ENCODE measurements around the gene B4GALNT1. TPM values are rescaled to one million over a fixed set of nuclear protein-coding genes. Genes with fewer than 3 reads are reported as not detected.

B4GALNT1 gene
- total RNA-seq, 1 donor from 2014 or later = 18.6 TPM

GRCh38 chr12:57611827-57612710, 20.9 kb downstream of the B4GALNT1 start:
- DNase-seq (ENCODE audit: low read depth, low spot score) = no peak
- H3K36me3 Mint-ChIP-seq (ENCODE audit: low read depth) = peaks cover 14% of the 10 kb centered on the region
- H3K4me3 Mint-ChIP-seq = peak overlapping the region; percentile 94
- peak overlapping the region; percentile 27 for H3K27ac Mint-ChIP-seq (ENCODE audit: unreplicated experiment)
- no peaks in the 10 kb centered on the region for H3K9me3 Mint-ChIP-seq
- H3K27me3 Mint-ChIP-seq (ENCODE audit: low read depth) = peaks cover 6% of the 10 kb centered on the region
- TF ChIP-seq CTCF (conservative IDR thresholded peaks at IDR 0.05) = no peak
- H3K4me1 Mint-ChIP-seq = peaks cover 29% of the 10 kb centered on the region

DNA sequence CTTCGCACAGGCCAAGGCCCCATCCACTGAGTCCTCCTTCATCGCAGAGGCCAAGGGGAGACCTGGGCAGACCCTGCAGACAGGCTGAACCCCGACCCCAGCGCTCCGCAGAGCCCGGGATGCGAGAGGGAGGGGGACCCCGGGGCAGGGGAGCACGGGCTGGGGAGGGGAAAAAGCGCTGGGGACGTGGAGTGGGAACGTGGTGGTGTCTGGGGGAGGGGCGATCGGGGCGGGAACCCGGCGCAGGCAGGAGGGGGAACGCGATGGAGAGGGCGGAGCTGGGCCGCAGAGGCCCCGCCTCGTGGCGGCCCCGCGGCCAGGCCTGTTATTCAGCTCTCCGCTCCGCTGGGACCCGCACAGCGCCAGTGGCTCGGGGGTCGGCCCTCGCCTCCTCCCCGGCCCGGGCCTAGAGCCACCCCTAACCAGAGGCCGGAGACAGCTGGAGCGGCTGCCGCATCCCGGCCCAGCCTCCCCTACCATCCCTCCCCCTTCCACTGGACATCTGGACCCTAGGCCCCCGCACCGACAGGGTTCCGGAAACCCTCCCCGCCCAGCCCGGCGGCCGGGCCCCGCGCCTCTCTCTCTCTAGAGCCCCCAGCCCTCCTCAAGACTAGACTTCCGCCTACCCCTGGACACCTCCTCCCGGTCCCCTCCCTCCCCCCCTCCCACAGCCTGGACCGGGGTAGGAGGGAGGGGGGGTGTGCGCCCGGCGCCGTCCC, 21.7 kb downstream of the B4GALNT1 start, which contains the start of gene ARHGEF25:
Gene ARHGEF25, plus strand, starts transcription at position 328 of the 719 bp plus-strand sequence. CDS start 460 bp downstream, outside the sequence.
- H3K27ac Mint-ChIP-seq (ENCODE audit: unreplicated experiment) = peak within 1 kb of the TSS; percentile 27
- H3K4me1 Mint-ChIP-seq = peaks cover 33% of the 10 kb centered on the region
- TF ChIP-seq CTCF (conservative IDR thresholded peaks at IDR 0.05) = no peak
- H3K27me3 Mint-ChIP-seq (ENCODE audit: low read depth) = peaks cover 6% of the 10 kb centered on the region
- peaks cover 17% of the 10 kb centered on the region for H3K36me3 Mint-ChIP-seq (ENCODE audit: low read depth)
- no peaks in the 10 kb centered on the region for H3K9me3 Mint-ChIP-seq
- peak; percentile 70 for DNase-seq (ENCODE audit: low read depth, low spot score)
- H3K4me3 Mint-ChIP-seq = peak within 1 kb of the TSS; percentile 94

DNA sequence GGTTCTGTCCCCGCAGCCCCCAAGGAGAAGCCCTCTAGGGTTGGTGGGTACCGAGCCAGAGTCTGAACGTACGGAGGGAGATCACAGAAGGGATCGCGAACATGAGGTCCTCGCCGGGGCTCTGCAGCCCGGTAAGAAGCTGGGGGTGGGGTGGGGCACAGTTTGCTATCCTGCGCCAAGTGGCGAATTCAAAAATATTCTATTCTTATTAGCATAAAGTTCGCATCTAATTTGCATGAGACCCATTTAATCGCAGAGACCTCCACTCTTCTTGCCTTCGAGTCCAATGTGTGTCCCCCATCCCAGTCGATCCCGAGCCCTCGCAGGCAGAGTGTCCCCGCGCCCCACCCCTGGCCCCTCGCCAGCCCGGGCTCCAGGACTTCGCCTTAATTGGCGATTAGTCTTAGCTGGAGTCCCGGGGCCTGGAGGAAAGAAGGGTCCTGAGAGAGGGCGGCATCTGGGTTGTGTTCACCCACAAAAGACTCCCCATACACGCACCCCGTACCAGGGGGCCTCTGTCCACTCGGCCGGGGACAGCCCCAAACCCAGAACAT, 22.4 kb downstream of the B4GALNT1 start:
- no peak for DNase-seq (ENCODE audit: low read depth, low spot score)
- no peak for TF ChIP-seq CTCF (conservative IDR thresholded peaks at IDR 0.05)
- peak overlapping the region; percentile 88 for H3K4me3 Mint-ChIP-seq
- H3K4me1 Mint-ChIP-seq = peaks cover 40% of the 10 kb centered on the region
- peaks cover 3% of the 10 kb centered on the region for H3K27me3 Mint-ChIP-seq (ENCODE audit: low read depth)
- H3K36me3 Mint-ChIP-seq (ENCODE audit: low read depth) = peaks cover 13% of the 10 kb centered on the region
- no peaks in the 10 kb centered on the region for H3K9me3 Mint-ChIP-seq
- no peak overlapping the region for H3K27ac Mint-ChIP-seq (ENCODE audit: unreplicated experiment)

DNA sequence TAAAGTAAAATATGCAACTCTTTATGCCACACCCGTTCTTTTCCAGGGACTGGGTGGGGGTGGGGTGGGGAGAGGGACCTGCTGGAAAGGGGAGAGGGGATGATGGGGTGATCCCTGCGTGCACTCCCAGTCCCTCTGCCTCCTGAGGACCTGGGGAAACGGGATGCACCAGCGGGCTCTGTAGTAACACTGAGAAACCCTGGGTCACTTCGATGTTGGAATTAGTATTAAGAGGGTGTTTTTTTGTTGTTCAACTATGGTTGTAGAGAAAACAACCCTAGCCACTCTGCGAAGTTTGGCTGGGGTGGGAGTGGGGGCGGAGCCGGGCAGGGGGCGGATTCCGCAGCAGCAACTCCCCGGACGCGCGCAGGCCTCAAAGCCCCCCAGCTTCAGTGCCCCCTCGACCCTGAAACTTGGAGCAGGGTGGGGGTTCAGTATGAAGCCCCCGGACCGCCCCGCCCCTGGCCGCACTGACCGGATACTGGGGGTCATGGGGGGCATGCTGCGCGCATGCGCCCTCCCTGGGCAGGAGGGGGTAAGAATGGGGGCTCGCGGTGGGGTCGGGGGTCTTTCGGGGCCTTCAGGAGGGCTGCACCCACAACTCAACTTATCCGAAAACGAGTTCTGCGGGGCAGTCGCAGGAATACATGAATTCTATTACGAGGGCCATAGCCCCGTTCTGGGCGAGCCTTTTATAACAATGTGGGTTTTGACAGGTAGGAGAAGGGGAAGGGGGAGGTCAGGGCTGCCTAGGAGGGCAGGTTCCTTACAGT, 23.0 kb downstream of the B4GALNT1 start:
- Mint-ChIP-seq H3K4me1 (peaks cover 46% of the 10 kb centered on the region), H3K27ac (ENCODE audit: unreplicated experiment) (no peak overlapping the region), H3K27me3 (ENCODE audit: low read depth) (peaks cover 3% of the 10 kb centered on the region), H3K36me3 (ENCODE audit: low read depth) (peaks cover 11% of the 10 kb centered on the region), H3K4me3 (peak overlapping the region; percentile 88), H3K9me3 (no peaks in the 10 kb centered on the region)
- no peak for DNase-seq (ENCODE audit: low read depth, low spot score)
- no peak for TF ChIP-seq CTCF (conservative IDR thresholded peaks at IDR 0.05)
